ENCODE measurements around the gene SVIL.

SVIL gene

DNA sequence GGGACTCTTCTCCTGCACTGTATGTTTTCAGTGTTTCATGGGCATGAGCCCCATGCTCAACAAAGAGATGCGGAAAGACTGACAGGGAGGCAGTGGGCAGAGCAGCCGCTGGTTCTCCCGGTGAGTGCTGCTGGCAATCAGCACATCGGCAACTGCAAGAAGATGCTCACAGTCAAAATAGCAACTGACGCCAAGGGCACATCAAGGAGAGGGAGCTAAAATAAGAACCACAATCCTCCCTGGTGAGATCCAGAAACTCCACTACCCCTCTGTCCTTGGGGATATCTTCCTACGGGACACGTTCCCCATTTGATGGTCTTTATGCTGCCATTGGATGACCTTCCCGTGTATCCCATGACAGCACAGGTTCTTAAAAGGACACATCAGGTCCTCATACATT lies 28.9 kb upstream of the SVIL start:
- no peak overlapping the region for H3K27ac Mint-ChIP-seq
- no peaks in the 10 kb centered on the region for H3K27me3 Mint-ChIP-seq
- no peak overlapping the region for H3K4me3 Mint-ChIP-seq
- H3K4me1 Mint-ChIP-seq (ENCODE audit: low read depth), result peaks cover 36% of the 10 kb centered on the region
- H3K36me3 Mint-ChIP-seq (ENCODE audit: low read depth), result peaks cover 40% of the 10 kb centered on the region
- intact Hi-C loops (cut with micrococcal nuclease), result no loop called here
- no peaks in the 10 kb centered on the region for H3K9me3 Mint-ChIP-seq

DNA sequence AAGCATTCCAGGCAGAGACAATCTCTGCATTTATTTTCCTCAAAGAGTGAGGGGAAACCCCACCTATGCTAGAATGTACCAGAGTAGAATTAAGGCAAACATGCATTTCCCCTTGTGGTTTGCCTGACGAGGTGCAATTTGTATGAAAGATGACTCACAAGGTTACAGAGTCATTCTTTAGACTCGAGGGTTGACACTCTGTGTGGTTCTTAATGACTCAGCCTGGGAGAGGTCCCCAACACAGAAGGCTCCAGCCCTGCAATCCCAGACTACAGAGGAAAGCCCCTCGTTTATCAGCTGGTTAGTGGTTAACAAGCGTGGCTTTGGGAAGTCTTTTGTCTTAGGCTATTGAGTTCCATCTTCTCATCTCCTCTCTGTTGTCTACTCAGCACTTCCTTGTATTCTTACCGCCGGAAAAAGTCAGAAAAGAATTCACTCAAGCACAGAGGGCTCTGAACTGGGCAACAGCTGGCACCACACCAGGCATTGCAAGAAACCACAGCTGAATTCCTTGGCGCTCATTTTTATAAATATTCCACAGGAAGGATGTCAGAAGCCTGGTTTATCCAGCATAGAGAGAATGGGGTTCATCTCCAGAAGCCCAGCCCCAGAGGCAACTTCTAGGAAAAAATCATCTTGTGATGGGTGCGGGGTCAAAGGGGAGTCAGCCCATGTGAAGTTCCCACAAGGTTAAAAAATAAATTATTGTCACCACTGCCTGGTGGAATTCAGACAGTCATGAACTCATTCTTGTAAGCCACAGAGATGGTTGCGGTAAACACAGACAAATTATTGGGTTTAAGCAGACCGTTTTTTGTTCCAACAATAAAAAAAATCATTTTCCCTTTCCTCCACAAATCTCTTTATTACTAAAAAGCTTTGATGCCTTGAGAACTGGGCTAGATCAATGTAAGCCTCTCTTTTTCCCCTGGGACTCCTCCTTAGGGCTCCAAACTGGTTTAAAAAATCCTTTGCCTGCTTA lies 24.5 kb upstream of the SVIL start:
- H3K27me3 Mint-ChIP-seq, result no peaks in the 10 kb centered on the region
- peak overlapping the region; percentile 51 for H3K27ac Mint-ChIP-seq
- peaks cover 42% of the 10 kb centered on the region for H3K4me1 Mint-ChIP-seq (ENCODE audit: low read depth)
- H3K9me3 Mint-ChIP-seq, result peaks cover 20% of the 10 kb centered on the region
- H3K4me3 Mint-ChIP-seq, result no peak overlapping the region
- intact Hi-C loops (cut with micrococcal nuclease), result no loop called here
- peaks cover 64% of the 10 kb centered on the region for H3K36me3 Mint-ChIP-seq (ENCODE audit: low read depth)

DNA sequence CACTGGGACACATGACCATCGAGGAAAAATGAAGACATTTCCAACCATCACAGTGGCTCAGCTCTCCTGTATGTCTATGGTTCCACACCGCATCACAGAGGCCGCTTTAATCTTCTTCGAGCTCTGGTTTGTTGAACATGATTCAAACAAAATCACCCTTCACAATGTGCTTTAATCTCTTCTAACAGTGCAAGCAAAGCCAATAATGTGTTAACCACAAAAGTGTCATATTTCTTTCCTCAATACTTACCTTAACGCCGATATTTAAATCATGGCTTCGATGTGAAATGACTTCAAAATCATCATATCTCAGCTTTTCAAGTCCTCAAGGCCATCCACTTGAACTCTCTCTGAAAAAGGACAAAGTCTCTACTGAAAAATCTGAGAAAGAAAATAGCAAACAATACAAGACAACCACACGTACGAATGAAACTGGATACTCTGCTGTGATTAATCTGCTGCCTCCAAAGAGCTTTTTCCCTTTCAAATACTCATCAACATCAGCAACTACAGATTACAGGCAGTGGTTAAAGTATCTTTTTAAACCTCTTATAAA lies 23.0 kb upstream of the SVIL start:
- Mint-ChIP-seq H3K4me3 (no peak overlapping the region), H3K27me3 (no peaks in the 10 kb centered on the region), H3K9me3 (peaks cover 20% of the 10 kb centered on the region), H3K36me3 (ENCODE audit: low read depth) (peaks cover 71% of the 10 kb centered on the region), H3K4me1 (ENCODE audit: low read depth) (peaks cover 47% of the 10 kb centered on the region), H3K27ac (no peak overlapping the region)
- intact Hi-C loops (cut with micrococcal nuclease), result no loop called here

DNA sequence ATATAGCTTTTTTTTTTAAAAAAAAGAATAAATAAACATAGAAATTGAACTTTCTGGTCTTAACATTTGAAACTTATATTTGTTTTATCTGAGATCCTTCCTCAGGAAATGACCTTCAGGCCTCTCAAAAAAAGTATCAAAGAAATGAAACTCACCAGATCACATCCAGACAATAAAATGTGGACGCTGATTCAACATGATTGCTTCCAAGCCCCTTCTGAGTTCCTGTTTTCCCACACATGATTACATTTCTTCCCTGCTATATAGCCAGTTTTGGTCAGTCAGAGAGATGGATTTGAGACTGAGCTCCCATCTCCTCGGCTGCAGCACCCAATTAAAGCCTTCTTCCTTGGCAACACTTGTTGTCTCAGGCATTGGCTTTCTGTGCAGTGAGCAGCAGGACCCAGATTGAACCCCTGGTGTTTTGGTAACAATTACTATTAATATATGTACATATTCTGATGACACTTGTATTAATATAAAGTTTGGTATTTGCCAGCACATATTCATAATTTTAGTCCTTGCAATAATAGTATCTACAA lies 21.8 kb upstream of the SVIL start:
- peaks cover 78% of the 10 kb centered on the region for H3K36me3 Mint-ChIP-seq (ENCODE audit: low read depth)
- H3K4me3 Mint-ChIP-seq, result no peak overlapping the region
- H3K27ac Mint-ChIP-seq, result no peak overlapping the region
- H3K4me1 Mint-ChIP-seq (ENCODE audit: low read depth), result peaks cover 48% of the 10 kb centered on the region
- peaks cover 20% of the 10 kb centered on the region for H3K9me3 Mint-ChIP-seq
- intact Hi-C loops (cut with micrococcal nuclease), result no loop called here
- no peaks in the 10 kb centered on the region for H3K27me3 Mint-ChIP-seq

DNA sequence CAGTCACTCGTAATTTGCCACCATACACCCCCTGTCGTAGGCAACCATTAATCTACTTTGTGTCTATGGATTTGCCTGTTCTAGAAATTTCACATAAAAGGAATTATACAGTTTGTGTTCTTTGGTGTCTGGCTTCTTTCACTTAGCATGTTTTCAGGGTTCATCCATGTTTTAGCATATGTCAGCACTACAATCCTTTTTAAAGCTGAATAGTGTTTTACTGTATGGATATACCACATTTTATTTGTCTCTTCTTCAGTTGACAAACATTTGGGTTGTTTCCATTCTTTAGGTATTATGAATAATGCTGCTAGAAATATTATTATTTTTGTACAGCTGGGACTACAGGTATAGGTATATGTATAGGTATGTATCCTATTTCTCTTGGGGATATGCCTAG lies 17.4 kb upstream of the SVIL start:
- intact Hi-C loops (cut with micrococcal nuclease), result no loop called here
- H3K4me1 Mint-ChIP-seq (ENCODE audit: low read depth), result peaks cover 30% of the 10 kb centered on the region
- no peak overlapping the region for H3K4me3 Mint-ChIP-seq
- no peaks in the 10 kb centered on the region for H3K27me3 Mint-ChIP-seq
- peaks cover 62% of the 10 kb centered on the region for H3K36me3 Mint-ChIP-seq (ENCODE audit: low read depth)
- H3K27ac Mint-ChIP-seq, result no peak overlapping the region
- peaks cover 11% of the 10 kb centered on the region for H3K9me3 Mint-ChIP-seq

DNA sequence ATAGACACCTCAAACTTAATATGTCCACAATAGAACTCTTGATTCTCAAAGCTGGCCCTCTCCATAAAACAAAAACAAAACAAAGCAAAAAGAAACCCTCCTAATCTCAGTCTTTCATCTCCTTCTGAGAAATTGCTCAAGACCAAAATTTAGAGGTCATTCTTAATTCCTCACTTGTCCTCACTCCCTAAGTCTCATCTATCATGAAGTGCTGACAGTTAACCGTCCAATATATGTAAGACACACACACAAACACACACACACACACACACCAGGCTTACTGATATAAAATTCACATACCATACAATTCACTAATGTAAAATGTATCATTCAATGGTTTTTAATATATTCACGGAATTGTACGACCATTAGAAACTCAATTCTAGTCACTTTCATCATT lies 17.0 kb upstream of the SVIL start:
- no peak overlapping the region for H3K27ac Mint-ChIP-seq
- intact Hi-C loops (cut with micrococcal nuclease), result no loop called here
- H3K36me3 Mint-ChIP-seq (ENCODE audit: low read depth), result peaks cover 58% of the 10 kb centered on the region
- H3K4me1 Mint-ChIP-seq (ENCODE audit: low read depth), result peaks cover 34% of the 10 kb centered on the region
- H3K4me3 Mint-ChIP-seq, result no peak overlapping the region
- peaks cover 7% of the 10 kb centered on the region for H3K9me3 Mint-ChIP-seq
- H3K27me3 Mint-ChIP-seq, result no peaks in the 10 kb centered on the region

DNA sequence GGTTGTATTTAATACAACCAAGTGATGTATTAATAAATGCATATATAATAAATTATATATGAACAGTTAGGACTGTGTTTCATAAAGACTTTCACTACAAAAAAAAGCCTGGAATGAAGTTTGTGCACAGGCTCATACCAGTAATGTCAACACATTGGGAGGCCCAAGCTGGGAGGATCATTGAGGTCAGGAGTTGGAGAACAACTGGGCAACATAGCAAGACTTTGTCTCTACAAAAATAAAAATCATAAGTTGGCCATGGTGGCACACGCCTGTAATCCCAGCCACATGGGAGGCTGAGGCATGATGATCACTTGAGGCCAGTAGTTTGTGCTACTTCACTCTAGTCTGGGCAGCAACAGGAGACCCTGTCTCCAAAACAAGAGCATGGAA lies 15.8 kb upstream of the SVIL start:
- no peaks in the 10 kb centered on the region for H3K9me3 Mint-ChIP-seq
- intact Hi-C loops (cut with micrococcal nuclease), result no loop called here
- no peak overlapping the region for H3K27ac Mint-ChIP-seq
- peaks cover 46% of the 10 kb centered on the region for H3K36me3 Mint-ChIP-seq (ENCODE audit: low read depth)
- H3K27me3 Mint-ChIP-seq, result no peaks in the 10 kb centered on the region
- H3K4me1 Mint-ChIP-seq (ENCODE audit: low read depth), result peaks cover 39% of the 10 kb centered on the region
- H3K4me3 Mint-ChIP-seq, result no peak overlapping the region

DNA sequence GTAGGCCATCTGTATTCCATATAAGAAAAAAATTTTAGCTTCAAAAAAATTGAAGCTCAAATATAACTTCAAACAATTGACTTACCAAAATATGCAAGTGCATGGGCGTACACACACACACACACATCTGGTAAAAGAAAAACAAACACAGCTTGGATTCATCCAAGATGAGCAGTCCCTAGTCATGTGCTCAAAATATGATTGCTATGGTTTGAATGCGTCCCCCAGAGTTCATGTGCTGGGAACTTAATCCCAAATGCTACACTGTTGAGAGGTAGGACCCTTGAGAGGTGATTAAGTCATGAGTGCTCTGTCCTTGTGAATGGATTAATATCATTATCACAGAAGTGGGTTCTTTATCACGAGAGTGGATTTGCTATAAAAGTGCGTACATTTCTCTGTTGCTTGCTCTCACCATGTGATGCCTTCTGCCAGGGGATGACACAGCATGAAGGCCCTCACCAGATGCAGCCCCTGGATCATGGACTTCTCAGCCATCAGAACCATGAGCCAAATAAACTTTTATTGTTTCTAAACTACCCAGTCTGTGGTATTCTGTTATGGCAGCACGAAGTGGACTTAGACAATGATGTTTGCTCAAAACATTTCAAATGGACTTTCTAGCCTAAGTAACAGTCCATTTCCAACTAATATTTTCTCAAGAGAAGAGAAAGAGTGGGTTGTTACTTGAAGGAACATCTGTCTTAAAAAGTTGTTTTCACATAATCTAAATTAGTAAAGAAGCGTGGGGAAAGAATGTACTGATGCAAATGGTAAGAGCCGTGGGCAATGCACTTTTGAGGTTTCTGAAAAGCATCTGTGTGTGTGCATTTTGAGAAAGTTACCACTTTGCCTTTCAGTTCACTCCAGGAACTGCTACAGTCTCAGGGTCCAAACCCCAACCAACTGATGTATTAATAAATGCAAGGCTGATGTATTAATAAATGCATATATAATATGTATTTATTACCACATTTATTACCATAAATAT lies 15.1 kb upstream of the SVIL start:
- Mint-ChIP-seq H3K4me1 (ENCODE audit: low read depth) (peaks cover 39% of the 10 kb centered on the region), H3K9me3 (no peaks in the 10 kb centered on the region), H3K4me3 (no peak overlapping the region), H3K27me3 (no peaks in the 10 kb centered on the region), H3K36me3 (ENCODE audit: low read depth) (peaks cover 46% of the 10 kb centered on the region), H3K27ac (no peak overlapping the region)
- intact Hi-C loops (cut with micrococcal nuclease), result no loop called here

DNA sequence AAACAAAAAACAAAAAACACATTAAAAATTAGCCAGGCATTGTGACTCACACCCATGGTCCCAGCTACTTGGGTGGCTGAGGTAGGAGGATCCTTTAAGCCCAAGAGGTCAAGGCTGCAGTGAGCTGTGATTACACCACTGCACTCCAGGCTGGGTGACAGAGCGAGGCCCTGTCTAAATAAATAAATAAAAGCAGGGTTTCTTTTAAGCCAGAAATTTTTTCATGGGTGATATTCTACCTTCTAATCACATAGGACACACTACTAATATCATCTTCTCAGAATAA lies 14.2 kb upstream of the SVIL start:
- no peak overlapping the region for H3K27ac Mint-ChIP-seq
- no peaks in the 10 kb centered on the region for H3K9me3 Mint-ChIP-seq
- H3K36me3 Mint-ChIP-seq (ENCODE audit: low read depth), result peaks cover 51% of the 10 kb centered on the region
- intact Hi-C loops (cut with micrococcal nuclease), result no loop called here
- H3K27me3 Mint-ChIP-seq, result no peaks in the 10 kb centered on the region
- H3K4me3 Mint-ChIP-seq, result no peak overlapping the region
- H3K4me1 Mint-ChIP-seq (ENCODE audit: low read depth), result peaks cover 40% of the 10 kb centered on the region

DNA sequence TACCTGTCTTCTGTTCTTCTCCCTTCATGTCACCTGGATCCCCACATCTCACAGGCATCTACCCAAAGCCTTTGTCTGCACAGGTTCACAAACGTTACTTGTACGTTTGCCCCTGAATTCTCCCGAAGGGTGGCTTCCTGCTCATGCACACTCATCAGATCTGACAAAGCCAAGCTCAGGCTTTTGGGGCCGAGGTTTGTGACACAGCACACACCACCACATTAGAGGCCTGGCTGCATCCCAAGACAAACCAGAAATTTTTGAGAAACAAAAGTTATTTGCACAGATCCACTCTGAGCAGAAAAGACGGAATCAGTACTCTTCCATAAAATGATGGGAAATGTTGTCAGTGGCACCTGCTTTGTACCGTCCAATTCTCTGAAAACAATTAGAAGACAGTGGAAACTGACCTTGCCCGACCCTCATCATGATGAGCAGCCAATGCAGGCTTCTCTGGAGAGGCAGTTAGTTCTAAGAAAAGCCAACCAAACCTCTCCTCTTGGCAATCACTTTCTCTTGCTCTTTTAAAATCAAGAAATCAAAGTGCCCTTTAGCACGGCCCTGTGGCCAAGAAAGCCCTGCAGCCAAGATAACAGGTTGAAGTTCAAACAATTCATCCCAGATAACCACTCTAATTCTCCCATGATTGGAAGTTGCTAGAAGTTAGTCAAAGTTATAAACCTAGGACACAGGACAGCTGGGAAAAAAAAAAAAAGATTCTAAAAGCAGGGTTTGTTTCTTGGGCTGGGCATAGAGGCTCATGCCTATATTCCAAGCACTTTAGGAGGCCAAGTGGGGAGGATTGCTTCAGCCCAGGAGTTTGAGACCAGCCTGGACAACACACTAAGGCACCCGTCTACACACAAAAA lies 13.6 kb upstream of the SVIL start:
- Mint-ChIP-seq H3K9me3 (no peaks in the 10 kb centered on the region), H3K36me3 (ENCODE audit: low read depth) (peaks cover 55% of the 10 kb centered on the region), H3K4me1 (ENCODE audit: low read depth) (peaks cover 46% of the 10 kb centered on the region), H3K4me3 (no peak overlapping the region), H3K27me3 (no peaks in the 10 kb centered on the region), H3K27ac (no peak overlapping the region)
- intact Hi-C loops (cut with micrococcal nuclease), result no loop called here

DNA sequence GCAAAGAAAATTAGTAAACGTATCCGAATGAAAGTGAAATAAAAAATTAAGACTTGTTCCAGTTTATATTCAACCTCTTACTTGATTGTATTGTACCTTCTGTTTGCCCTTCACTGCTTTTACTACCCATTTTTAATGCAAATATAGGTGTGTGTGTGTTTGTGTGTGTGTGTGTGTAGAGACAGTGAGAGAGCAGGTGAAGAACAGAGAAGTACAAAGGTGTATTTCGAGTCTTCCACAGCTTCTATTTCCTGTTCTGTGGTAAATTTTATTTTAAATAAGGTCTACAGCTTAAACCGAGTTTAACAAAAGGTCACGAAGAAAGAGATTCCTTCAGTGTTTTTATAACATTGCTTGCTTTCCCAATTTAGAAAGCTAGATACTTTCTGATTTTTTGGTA lies 12.7 kb upstream of the SVIL start:
- Mint-ChIP-seq H3K27ac (no peak overlapping the region), H3K4me3 (no peak overlapping the region), H3K36me3 (ENCODE audit: low read depth) (peaks cover 54% of the 10 kb centered on the region), H3K4me1 (ENCODE audit: low read depth) (peaks cover 41% of the 10 kb centered on the region), H3K27me3 (no peaks in the 10 kb centered on the region), H3K9me3 (no peaks in the 10 kb centered on the region)
- intact Hi-C loops (cut with micrococcal nuclease), result no loop called here

DNA sequence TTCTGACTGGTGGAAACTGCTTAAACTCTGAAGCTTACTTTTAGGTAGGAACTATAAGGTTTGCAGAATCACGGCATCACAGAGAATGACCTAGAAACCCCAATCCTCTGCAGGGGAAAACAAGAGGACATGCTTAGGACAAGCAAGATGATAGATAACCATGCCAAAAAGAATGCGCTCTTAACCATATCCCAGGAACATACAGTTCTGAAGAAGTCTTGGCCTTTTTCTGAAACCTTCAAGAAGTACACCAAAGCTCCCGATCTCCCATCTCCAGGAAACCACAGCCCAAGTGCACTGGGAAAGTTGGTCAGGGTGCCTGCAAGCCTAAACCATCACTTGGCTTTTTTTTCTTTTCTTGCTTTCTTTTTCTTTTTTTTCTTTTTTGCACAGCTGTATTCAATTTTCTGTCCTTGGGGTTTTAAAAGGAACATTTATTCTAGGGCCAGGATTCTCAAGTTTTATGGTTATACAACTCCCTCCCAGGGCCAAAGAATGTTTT lies 12.2 kb upstream of the SVIL start:
- peaks cover 54% of the 10 kb centered on the region for H3K36me3 Mint-ChIP-seq (ENCODE audit: low read depth)
- H3K27me3 Mint-ChIP-seq, result no peaks in the 10 kb centered on the region
- no peaks in the 10 kb centered on the region for H3K9me3 Mint-ChIP-seq
- intact Hi-C loops (cut with micrococcal nuclease), result no loop called here
- H3K4me3 Mint-ChIP-seq, result no peak overlapping the region
- peaks cover 38% of the 10 kb centered on the region for H3K4me1 Mint-ChIP-seq (ENCODE audit: low read depth)
- H3K27ac Mint-ChIP-seq, result peak overlapping the region; percentile 38

Measured in dendritic cell treated with granulocyte-macrophage colony-stimulating factor and Interleukin-4, amounts not matched to agents 40 ng/mL and 50 ng/mL, for 4 days (primary cell).